HG02884 (cell line): Measurements from ENCODE around the gene OSTF1.

Experiments
- ATAC-seq: cut with Tn5 transposase; IDR thresholded peaks from one replicate; pipeline ENCODE4 v1.9.1; 2021; ENCODE audit warnings: mild to moderate bottlenecking, moderate library complexity; ENCODE audit not compliant: unreplicated experiment

The OSTF1 gene

DNA sequence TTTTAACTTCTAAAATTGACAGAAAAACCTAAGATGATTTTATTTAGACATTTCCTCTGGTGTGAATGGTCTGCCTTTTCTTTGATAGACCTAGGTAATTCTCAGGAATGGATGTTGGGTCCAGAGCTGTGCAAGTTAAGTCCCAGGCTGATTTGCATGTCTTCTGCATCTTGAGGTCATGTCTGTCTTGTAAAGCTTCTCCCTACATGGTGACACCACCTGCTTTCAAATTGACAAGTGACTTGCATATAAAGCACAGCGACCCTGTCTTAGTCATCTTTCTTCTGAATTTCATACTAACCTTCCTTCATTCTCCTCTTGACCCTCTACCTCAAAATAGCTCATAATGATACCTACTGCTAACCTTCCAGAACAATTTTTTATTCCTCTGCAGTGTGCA, 29.2 kb downstream of the OSTF1 start:
- no peak for ATAC-seq

DNA sequence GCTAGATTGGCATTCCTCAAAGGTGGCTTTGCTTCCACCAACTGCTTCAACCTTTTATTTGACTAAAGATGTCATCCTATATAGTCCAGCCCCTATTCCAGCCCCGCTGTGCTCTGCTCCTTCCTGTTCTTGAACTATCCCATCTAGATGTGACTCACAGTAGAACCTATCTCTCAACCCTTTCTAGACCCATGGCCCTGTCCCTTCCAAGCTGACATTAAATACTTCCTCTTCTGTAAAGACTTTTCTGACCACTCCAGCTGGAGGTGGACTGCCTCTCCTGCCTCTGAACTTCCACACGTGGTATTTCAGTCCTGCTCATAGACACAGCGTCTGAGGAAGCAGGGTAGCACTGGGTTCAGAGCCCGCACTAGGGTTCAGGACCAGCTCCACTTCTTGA, 32.4 kb downstream of the OSTF1 start:
- no peak for ATAC-seq

DNA sequence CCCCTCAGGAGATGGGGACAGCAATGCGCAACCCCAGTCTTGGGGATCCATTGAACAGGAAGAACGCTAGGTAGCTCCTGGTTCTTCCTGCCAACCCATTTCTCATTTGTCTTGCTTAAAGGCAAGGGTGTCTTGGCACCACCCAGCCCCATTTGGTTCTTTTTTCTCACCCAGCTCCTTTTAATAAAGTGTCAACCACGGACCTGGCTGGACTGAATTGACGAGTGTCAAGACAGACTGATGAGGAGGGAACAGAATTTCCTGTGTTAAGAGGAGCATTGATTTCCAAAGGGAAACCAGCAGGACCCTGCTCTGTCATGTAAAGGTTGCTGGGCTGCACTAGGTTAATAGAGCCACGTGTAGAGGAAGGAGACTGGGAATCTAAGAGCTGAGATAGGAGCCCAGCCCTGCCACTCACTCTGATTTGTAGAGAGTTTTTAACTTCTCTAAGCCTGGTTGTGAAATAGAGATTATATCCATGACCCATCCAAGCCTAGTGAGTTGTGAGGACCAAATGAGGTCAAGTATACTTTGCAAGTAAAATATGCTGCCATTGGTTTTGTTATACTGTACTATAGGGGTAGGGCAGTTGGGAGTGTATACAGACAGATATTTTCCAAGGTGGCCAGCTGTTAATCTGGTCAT, 33.7 kb downstream of the OSTF1 start:
- no peak for ATAC-seq

DNA sequence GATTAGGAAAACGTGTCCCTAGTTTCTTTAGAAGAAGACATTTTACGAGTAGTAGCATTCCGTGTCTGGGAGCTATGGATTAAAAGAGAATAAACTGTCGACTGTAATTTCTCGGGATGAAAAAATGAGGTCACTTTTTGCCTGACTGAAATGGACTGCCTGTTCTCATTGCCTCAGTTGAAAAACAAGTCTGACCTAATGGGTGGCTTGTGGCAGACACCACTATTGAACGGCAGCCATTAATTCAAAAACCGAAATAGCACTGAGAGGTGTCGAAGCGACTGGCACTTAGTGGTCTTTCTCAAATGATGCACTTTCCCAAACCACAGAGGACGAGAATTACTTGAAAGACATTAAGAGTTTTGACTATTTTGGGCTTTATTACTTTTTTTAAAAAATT, 35.4 kb downstream of the OSTF1 start:
- ATAC-seq = no peak

DNA sequence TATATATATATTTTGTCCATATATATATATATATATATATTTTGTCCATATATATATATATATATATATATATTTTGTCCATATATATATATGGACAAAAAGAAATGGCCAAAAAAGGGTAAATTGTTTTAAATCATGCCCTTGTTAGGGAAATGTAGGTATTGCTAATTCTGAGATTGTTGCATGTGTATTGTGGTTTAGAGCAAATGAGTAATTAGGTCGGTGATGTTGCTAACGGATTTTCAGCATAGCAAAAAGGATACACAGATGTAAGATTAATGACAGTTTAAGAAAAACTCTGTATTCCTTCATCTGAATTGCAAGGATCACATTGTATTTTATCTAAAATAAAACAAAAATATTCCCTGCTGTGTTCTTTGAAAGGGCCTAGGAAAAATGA, 40.2 kb downstream of the OSTF1 start:
- ATAC-seq = no peak

DNA sequence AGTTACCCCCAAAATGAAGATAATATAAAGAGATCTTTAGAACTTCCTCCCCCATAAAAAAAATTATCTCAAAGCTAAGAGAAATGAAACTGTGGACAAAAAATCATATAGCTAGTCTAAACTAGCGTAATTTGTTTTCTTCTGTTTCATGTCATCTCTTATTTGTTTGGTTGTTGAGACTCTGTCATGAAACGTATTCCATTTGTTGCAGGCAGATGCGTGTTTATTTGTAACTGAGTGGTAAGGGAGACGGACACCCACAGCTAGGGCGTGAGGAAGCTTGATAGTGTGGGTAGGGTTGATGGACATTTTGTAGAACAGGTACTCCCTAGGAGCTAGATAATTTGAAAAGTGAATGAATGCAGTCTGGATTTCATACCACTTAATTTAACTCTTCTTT, 41.9 kb downstream of the OSTF1 start:
- ATAC-seq = no peak

DNA sequence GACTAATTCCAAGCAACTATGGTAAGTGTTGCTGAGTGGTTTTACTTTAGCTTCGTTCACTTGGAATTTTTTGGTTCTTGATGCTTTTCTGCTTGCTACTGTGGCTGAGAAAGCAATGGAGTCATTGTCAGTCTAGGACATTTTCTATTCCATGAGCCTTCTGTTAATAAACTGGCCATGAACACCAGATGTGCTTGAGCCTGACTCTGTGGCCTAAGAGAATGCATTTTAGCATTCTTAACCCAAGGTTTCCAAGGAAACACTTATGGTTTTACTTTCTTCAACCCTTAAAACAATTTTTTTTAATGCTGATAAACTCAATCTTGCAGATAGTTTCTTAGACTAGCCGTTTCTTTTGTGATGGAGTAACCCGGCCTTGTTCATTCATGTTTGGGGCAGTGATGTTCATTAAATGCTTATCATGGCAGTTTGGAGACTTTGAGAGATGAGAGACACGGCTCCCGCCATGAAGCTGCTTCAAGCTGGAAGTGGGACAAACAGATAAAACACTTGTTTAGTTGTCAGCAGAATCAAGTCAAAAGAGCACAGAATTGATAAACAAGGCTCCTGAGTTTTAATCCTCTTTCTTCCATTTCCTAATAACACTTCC, 42.4 kb downstream of the OSTF1 start:
- ATAC-seq = no peak

DNA sequence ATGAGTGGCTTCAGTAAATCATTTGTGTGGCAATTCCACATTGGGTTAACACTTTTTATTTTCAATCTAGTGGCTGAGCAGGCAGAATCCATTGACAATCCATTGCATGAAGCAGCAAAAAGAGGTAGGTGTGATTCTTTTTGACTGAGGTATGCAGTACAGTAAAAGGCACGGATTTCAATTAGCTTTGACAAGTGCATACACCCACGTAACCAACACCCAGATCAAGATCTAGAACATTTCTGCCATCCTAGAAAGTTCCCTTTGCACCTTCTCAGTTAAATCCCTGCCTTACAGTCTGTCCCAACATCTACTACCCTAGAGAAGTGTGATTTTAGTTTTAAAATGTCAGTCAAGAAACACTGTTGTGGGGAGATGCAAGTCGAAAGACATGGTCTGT, 43.4 kb downstream of the OSTF1 start:
- ATAC-seq = no peak

DNA sequence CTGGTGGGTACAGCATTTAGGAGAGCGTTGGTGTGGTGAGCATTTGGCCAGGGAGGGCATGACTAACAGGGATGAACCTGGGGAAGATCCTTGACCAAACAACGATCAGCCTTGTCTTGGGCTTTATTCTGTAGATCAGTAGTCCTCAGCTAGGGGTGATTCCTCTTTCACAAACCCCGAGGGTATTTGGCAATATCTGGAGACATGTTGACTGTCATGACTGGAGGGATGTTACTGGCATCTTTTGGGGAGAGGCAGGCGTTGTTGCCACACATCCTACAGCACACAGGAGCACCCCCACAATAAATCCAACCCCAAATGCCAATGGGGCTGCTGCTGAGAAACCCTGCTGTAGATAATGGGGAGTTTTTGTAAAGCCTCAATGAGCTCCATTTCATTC, 43.9 kb downstream of the OSTF1 start:
- no peak for ATAC-seq

DNA sequence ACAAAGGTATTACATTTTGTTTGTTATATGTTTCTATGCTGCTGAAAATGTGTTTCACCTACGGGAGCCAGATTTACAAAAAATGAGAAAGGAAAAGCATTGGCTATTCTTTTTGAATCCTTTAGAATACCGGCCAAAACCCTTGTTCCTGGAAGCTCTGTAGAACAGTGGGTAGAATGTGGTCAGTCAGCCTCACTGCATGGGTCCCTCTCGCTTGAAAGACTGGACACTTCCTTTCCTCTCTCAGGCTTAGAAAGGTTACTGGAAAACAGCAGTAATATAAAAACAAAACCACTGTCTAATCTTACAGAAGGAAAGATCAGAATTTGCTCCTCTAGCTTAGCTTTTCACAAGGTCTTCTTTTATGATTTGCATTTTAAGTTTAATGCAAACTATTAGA, 45.1 kb downstream of the OSTF1 start:
- ATAC-seq = no peak

DNA sequence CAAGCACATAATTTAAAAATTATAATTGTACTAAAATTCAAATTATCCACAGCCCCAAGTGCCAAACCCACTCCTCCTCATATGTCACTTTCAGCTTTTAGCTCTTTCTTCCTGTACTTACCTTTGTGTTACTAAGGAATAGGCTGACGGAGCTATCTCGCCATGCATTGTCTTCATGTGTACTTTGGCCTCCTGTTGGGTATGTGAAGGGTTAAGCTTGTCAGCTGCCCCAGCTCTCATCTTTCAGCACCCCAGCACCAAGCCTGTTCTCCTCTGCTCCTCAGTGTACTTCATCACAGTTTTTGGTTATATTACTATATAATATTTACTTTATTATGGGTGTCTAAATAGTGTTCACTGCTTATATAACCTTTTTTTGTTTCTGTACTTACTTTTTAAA, 46.2 kb downstream of the OSTF1 start:
- ATAC-seq = no peak

DNA sequence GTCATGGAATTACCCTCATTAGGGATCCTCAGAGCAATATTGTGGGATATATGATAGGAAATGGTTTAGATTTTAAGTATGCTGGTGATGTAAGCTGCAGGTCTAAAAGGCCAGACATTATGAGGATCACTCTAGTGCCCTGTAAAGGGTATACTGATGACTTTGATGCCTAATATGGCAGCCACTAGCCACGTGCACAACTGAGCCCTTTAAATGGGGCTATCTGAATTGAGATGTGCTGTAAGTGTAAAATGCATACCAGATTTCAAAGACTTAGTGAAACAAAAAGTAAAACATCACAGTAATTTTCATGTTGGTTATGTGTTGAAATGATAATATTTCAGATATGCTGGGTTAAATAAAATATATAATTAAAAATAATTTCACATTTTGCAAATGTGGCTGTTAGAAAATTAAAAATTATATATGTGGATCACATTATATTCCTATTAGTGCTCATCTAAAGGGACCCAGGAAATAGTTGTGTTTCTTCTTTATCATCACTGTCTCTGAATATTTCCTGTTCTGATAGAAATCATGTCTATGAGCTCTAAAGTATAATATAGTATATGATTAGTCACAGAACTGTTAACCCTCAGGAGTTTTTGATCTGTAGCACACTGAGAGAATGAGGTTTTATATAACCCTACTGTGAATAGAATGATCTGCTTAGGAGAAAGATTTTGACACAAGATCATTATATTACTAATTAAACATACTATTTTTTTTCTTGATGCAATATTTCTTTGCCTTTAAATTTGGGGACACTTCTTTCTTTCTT, 50.1 kb downstream of the OSTF1 start:
- ATAC-seq = no peak

DNA sequence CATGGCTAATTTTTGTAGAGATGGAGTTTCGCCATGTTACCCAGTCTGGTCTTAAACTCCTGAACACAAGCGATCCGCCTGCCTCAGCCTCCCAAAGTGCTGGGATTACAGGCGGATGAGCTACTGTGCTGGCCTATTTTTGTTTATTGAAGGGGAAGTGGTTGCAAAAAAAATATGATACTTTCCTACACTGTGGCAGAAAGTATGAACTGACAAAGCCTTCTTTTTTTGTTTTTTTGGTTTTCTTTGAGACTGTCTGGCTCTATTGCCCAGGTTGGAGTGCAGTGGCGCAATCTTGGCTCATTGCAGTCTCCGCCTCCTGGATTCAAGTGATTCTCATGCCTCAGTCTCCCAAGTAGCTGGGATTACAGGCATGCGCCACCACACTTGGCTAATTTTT, 50.9 kb downstream of the OSTF1 start:
- ATAC-seq = no peak

DNA sequence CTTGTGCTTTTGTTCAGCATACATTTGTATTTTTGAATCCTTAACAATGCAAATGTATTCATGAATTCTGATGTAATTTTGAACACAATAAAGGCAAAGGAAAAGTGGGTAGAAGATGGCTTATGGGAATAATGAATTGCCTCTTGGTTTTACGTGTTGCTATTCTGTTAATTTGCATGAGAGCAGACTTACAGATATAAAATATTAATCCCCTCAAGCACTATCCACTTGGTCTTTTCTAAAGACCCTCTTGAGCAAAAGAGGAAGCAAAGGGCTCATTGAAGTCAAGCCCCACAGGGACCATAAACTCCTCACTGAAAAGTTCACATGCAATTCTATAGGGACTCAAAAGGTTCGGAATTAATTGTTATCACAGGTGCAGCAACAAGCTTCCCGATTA, 51.9 kb downstream of the OSTF1 start:
- ATAC-seq = no peak

DNA sequence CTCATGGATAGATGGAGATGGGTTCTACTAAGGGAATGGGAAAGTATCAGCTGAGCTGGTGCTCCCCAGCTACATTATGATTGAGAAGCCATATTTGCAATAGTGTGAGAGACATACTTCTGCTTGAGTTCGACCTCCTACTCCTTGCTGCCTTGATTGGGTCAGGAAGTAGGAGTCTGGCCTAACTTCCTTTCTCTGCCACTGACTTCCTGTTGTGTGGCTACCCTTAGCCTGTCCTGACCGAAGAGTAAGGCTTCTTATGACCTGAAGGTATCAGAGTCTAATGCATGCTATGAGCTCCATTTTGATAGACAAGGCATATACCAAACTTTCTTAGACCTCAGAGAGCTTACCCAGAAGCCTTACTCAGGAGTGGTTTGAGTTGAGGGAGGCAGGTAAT, 53.9 kb downstream of the OSTF1 start:
- ATAC-seq = no peak

DNA sequence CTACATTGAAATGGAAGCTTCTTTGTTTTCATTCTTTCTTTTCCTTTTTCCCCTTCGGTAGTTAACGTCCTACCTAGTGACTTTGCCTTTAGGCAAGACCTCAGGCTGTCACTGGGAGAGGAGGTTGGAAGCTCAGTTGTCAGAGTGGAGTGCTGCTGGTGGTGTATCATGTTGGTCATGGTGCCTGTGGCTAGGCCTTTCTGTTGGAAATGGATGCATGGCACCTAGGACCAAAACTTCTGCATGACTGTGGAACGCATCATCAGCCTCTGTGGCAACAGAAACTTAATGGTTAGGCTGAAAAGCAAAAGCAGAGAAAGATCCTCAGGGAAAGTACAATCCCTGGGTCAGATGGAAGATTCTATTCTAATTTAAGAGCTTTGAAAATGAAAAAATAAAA, 57.9 kb downstream of the OSTF1 start:
- no peak for ATAC-seq

DNA sequence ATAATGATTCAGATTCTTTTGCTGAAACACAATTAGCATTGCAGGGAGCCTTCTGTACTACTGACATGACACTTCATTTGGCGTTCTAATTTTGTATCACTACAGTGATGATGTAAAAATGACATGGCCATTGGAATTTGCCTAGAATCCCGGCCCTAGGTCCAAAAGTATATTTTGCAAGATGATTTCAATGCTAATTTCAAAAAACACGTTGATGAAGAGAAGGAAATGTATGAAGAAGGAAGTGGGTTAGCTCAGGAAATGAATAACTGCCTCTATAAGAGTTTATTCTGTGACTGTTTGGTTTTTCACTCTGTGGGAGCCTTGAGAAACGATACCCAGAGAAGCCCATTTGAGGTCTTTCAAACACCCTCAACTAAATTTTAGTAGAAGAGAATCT, 59.3 kb downstream of the OSTF1 start:
- peak; percentile 63 for ATAC-seq

DNA sequence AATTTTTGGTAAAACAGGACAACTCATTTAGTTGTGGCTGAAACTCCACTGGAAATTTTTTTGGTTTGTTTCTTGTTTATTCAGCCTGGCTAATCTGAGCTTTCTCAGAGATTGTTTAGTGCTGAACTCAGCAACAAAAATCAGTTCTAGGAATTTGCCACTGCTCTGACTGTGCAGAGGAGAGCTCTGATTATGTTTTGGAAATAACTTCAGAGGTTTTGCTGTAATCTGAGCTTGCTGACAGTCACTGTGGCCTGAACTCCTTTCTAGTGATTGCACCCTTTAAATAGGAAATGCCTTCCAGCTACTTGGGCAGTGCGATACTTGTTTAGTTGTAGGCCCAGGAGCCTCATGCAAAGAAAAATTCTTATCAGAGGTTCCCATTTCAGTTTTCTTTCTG, 60.2 kb downstream of the OSTF1 start:
- no peak for ATAC-seq

DNA sequence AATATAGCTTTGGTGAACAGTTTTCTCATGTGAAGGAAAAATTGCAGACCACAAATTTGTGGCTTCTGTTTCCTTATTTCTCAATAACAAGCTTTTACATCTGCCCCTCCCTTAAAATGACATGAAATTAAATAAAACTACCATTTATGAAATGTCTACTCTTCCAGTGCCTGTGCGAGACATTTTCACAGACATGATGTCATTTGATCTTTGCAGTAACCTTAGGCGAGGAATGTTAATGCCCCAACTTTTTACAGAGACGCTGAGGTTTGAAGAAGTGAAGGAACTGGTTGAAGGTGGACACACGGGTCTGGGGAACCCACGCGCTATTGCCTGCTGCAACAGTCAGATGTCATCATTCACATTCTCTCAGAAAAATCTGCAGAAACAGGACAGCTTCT, 61.5 kb downstream of the OSTF1 start:
- ATAC-seq = no peak

DNA sequence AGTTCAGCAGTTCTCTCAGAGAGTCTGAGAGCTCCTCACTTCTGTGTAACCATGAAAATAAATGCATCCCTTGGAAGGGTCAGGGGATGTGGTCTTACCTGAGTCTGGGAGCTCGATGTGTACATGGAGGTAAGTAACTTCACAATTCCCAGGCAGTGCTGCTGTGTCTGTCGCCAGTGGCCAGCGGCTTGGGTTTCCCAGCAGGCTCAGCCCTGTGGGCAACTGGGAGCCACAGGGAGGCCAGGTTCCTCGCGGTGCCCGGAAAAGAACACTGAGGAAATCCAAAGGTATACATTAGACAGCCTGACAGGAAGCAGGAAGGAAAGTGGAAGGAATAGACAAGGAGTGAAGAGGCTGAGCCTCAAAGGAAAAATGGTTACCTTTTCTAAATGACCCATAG, 62.2 kb downstream of the OSTF1 start:
- ATAC-seq = no peak

DNA sequence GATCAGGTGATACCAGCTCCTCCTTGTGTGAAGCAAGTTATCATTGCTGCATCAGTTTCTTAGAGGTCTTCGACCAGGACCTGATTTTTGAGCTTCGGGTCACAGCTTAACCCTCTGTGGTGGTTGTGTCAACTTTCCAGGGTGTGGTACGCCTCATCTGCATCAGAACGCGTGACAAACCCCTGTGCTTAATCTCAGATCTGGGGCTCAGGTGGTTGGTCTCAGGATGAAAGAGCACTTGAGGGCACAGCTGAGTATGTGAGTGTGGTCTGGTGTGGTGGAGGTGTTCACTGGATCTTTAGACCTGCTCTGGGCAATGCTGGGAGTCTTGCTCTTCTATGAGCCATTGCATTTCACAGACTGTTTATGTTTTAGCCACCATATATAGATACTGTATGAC, 64.1 kb downstream of the OSTF1 start:
- ATAC-seq = no peak

DNA sequence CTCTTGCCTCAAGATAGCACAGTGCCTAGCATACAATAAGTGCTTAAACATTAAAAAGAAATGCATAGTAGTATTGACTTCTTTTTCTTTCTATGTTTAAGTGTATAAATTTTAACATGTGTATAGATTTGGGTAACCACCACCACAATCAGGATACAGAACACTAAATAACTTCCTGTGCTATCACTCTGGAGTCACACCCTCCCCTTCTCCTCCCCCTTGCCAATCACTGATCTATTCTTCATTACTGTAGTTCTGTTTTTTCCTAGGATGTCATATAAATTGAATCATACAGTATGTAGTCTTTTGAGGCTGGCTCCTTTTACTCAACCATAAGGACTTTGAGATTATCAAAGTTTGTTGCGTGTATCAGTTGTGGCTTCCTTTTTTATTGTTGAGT, 68.5 kb downstream of the OSTF1 start:
- ATAC-seq = no peak
